LoVo (cell line): ENCODE data around the gene PRKAG1.

ENCODE experiments used
- DNase-seq: peaks from one replicate; pipeline ENCODE4 v3.0.0-alpha.2; 2016; ENCODE audit warnings: low spot score

Gene PRKAG1

GRCh38 chr12:48966177-48966895, 52.2 kb downstream of the PRKAG1 start:
- no peak for DNase-seq

- DNase-seq = no peak
Observed at GRCh38 chr12:48965298-48965838, 53.2 kb downstream of the PRKAG1 start.

DNA sequence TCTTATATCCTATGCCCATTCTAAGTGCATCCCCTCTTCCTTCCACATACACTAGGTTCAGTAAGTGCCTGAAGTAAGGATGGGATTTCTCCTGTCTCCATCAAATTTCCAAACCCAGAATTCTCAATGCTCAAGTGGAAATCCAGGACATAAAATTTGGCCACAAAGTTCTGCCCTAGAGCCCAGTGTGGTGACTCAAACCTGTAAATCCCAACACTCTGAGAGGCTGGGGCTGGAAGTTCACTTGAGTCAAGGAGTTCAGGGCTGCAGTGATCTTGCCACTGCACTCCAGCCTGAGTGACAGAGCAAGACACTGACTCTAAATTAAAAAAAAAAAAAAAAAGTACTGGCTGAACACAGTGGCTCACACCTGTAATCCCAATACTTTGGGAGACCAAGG, 56.8 kb downstream of the PRKAG1 start:
- no peak for DNase-seq

DNA sequence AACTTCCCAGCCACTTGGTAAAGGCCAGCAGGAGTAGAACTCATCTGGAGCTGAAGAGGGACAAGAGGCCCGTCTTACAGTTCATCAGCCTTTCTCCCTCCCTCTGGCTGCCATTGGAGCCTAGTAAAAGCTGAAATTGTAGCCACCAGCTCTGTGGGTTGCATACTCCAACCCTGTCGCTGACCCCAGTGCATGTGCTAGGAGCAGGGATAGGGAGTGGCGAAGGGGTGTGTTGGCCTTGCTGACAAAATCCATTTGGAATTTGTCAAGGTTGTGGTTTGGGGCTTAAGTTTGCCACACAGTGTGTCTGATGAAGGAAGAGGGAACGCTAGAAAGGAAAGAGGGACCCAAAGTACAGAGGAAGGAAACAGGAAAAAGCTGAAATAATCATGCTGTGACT, 57.2 kb downstream of the PRKAG1 start:
- no peak for DNase-seq

DNA sequence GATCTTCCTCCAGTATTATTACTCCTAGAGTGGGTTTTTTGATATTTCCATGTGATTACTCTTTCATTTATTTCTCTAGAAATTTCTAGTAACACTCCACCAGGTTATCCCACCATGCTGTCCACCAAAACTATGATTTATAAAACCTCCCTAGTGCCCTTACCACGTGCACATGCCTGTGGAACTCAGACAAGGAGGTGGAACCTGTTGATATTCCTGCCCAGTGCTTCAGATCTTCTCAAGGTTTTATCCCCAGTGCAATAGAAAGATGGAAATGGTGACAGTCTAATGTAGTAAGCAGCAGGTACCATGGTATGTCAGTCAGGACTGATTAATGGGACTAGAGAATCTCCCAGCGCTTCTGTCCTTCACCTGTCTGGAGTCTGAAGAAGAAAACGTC, 57.7 kb downstream of the PRKAG1 start:
- DNase-seq = no peak

DNA sequence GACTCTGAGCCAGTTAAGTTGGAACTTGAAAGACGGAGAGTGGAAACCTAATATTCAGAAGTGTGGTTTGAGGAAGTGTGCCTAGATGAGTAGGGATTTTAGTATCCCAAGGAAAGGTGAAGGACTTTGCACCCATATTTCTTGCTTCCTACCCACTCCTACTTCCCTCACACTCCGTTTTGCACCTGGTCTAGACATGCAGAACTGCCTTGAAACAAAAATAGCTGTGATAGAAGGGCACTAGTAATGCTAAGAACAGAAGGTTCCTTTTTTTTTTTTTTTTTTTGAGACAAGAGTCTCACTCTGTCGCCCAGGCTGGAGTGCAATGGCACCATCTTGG, 60.6 kb downstream of the PRKAG1 start:
- DNase-seq = peak; percentile 25

- peak; percentile 99 for DNase-seq
Observed at GRCh38 chr12:48957141-48958048, 61.2 kb downstream of the PRKAG1 start, which contains the start of gene ARF3. Gene ARF3, minus strand, starts transcription at chr12:48957487. Its CDS starts 16,392 bp downstream, at chr12:48941095.

- peak; percentile 89 for DNase-seq
Observed at GRCh38 chr12:48956279-48957140, 62.1 kb downstream of the PRKAG1 start.

GRCh38 chr12:48954841-48955501, 63.6 kb downstream of the PRKAG1 start:
- DNase-seq = no peak

DNA sequence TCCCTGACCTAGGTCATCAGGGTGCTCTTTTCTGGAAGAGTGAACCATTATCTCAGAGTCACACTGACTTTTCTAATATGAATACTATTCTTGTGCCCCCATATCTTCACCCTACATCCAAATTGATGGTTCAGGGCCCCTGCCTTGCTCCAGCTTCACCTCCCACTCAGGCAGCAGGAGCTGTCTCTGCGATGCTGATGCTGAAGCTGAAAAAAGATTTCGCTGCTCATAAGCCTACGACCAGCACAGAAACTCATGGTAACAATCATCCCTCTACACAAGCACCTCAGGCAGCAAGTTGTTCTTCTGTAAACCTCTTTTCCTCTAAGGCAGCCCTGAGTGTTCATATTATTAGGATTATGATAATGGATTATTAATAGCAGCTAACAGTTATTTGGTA, 64.5 kb downstream of the PRKAG1 start:
- no peak for DNase-seq

DNA sequence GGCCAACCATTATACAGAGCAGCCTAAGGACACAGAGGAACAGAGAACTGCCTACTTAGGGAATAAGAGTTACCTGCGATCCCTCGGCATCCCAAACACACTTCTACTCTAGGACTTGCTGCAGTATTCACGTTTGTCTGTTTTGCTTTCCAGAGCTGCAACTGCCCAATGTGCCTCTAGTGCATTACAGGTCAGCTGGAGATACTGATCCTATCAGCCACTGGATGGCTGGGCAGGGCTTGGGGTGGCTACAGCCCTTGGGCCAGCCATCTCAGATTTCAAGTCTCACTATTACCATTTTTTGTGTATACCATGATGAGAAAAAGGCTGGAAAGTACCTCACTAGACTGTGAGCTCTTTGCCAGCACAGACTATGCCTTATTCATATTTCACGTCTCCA, 65.9 kb downstream of the PRKAG1 start:
- DNase-seq = no peak
